Neural progenitor cell (in vitro differentiated cells): ENCODE data around the gene FFAR2. TPM values are rescaled to one million over a fixed set of nuclear protein-coding genes. Genes with fewer than 3 reads are reported as not detected.

Experiments
- DNase-seq: peaks from one replicate; pipeline ENCODE4 v3.0.0-alpha.2; 2016; ENCODE audit warnings: low spot score
- H2AFZ ChIP-seq: fragments of 200-600 bp; sonication (generic); replicated peaks from 2 replicates; pipeline ENCODE4 v1.6.1; 2016; ENCODE audit warnings: antibody characterized with exemption
- H3F3A ChIP-seq: fragments of 200-600 bp; sonication (generic); 2 replicates; pipeline ENCODE4 v1.6.1; 2016; ENCODE audit warnings: antibody characterized with exemption, low read depth
- H3K27ac ChIP-seq: fragments of 200-600 bp; sonication (generic); 2 replicates; pipeline ENCODE4 v1.5.1; 2016; ENCODE audit warnings: mild to moderate bottlenecking
- H3K27me3 ChIP-seq: fragments of 200-600 bp; sonication (generic); 2 replicates; pipeline ENCODE4 v1.6.1; 2016; ENCODE audit warnings: mild to moderate bottlenecking, moderate library complexity
- H3K36me3 ChIP-seq: fragments of 200-600 bp; sonication (generic); 2 replicates; pipeline ENCODE4 v1.5.1; 2016
- H3K4me1 ChIP-seq: fragments of 200-600 bp; sonication (generic); 2 replicates; pipeline ENCODE4 v1.6.1; 2016; ENCODE audit warnings: mixed run types
- H3K4me2 ChIP-seq: fragments of 200-600 bp; sonication (generic); 2 replicates; pipeline ENCODE4 v1.6.1; 2016
- H3K4me3 ChIP-seq: fragments of 200-600 bp; sonication (generic); 2 replicates; pipeline ENCODE4 v1.5.1; 2016
- H3K79me2 ChIP-seq: fragments of 200-600 bp; sonication (generic); 2 replicates; pipeline ENCODE4 v1.6.1; 2016; ENCODE audit warnings: low read depth
- H3K9ac ChIP-seq: fragments of 200-600 bp; sonication (generic); 2 replicates; pipeline ENCODE4 v1.6.1; 2016
- H3K9me3 ChIP-seq: fragments of 200-600 bp; sonication (generic); 2 replicates; pipeline ENCODE4 v1.5.1; 2016; ENCODE audit warnings: low read depth
- H4K20me1 ChIP-seq: fragments of 200-600 bp; sonication (generic); 2 replicates; pipeline ENCODE4 v1.6.1; 2016; ENCODE audit warnings: low read depth
- H3K27ac Mint-ChIP-seq: 3 replicates; pipeline ENCODE4 v1.8.0; 2021; ENCODE audit warnings: mixed read lengths
- H3K27me3 Mint-ChIP-seq: 2 replicates; pipeline ENCODE4 v1.8.0; 2022; ENCODE audit warnings: low read depth, mild to moderate bottlenecking, inconsistent platforms, moderate library complexity, mixed read lengths; ENCODE audit not compliant: insufficient read depth
- H3K36me3 Mint-ChIP-seq: 3 replicates; pipeline ENCODE4 v1.8.0; 2021; ENCODE audit warnings: mixed read lengths
- H3K4me1 Mint-ChIP-seq: 3 replicates; pipeline ENCODE4 v1.8.0; 2021; ENCODE audit warnings: mixed read lengths
- H3K4me3 Mint-ChIP-seq: 3 replicates; pipeline ENCODE4 v1.8.0; 2021; ENCODE audit warnings: mild to moderate bottlenecking, moderate library complexity, mixed read lengths
- H3K9me3 Mint-ChIP-seq: 3 replicates; pipeline ENCODE4 v1.8.0; 2020; ENCODE audit warnings: mixed read lengths
- EZH2 ChIP-seq: fragments of 200-600 bp; sonication (generic); IDR thresholded peaks from 2 replicates; pipeline ENCODE4 v1.6.1; 2017; ENCODE audit warnings: antibody characterized with exemption, mild to moderate bottlenecking, moderate library complexity
- EZH2phosphoT487 ChIP-seq: fragments of 200-600 bp; sonication (generic); IDR thresholded peaks from 2 replicates; pipeline ENCODE4 v1.6.1; 2017; ENCODE audit warnings: antibody characterized with exemption
- total RNA-seq: library from RNA; depleted of rRNA; stranded (reverse); fragments of >200 nt; gene quantifications from 2 replicates; pipeline ENCODE4 v1.2.3, GENCODE V29; 2015; ENCODE audit warnings: low replicate concordance
- TF ChIP-seq, protein P1 (sequence below): fragments of 200-600 bp; sonication (generic); IDR thresholded peaks from 2 replicates; pipeline ENCODE4 v1.5.1; 2017; ENCODE audit warnings: antibody characterized with exemption, mild to moderate bottlenecking

FFAR2 gene
- total RNA-seq, 1 donor from 2014 or later: not detected

DNA sequence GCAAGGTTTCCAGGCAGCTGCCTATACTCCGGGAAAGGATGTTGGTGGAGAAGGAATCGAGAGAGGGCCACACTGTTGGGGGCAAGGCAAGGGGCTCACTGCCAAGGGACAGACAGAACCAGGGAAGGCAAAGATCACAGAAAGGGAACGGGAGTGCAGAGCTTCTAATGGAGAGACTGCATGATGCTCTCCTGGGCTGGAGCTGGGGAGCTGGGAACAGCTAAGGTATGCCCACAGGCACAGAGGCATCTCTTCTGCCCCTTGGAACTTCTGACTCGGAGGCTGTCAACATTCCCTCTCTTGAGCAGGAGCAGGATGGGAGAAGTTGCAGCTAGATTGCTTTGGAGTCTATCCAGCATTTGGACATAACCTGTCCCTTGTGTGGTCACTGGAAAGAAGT, 22.4 kb upstream of the FFAR2 start:
- Histone ChIP-seq H3K36me3 (no peaks in the 10 kb centered on the region), H3K4me2 (no peak overlapping the region), H3K27ac (no peak overlapping the region), H3K9ac (no peak overlapping the region), H4K20me1 (no peaks in the 10 kb centered on the region), H3K79me2 (no peaks in the 10 kb centered on the region), H3K4me1 (no peaks in the 10 kb centered on the region), H3K9me3 (no peaks in the 10 kb centered on the region), H3K4me3 (no peak overlapping the region), H2AFZ (no peak overlapping the region), H3F3A (no peaks in the 10 kb centered on the region), H3K27me3 (no peaks in the 10 kb centered on the region)
- no peak for DNase-seq
- TF ChIP-seq EZH2 (no peak), EZH2phosphoT487 (no peak)
- TF ChIP-seq, protein P1, sequence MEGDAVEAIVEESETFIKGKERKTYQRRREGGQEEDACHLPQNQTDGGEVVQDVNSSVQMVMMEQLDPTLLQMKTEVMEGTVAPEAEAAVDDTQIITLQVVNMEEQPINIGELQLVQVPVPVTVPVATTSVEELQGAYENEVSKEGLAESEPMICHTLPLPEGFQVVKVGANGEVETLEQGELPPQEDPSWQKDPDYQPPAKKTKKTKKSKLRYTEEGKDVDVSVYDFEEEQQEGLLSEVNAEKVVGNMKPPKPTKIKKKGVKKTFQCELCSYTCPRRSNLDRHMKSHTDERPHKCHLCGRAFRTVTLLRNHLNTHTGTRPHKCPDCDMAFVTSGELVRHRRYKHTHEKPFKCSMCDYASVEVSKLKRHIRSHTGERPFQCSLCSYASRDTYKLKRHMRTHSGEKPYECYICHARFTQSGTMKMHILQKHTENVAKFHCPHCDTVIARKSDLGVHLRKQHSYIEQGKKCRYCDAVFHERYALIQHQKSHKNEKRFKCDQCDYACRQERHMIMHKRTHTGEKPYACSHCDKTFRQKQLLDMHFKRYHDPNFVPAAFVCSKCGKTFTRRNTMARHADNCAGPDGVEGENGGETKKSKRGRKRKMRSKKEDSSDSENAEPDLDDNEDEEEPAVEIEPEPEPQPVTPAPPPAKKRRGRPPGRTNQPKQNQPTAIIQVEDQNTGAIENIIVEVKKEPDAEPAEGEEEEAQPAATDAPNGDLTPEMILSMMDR: no peak
- H3K27ac Mint-ChIP-seq: no peak overlapping the region
- H3K9me3 Mint-ChIP-seq: no peaks in the 10 kb centered on the region
- peaks cover 6% of the 10 kb centered on the region for H3K27me3 Mint-ChIP-seq
- no peaks in the 10 kb centered on the region for H3K4me1 Mint-ChIP-seq
- no peak overlapping the region for H3K4me3 Mint-ChIP-seq
- H3K36me3 Mint-ChIP-seq: no peaks in the 10 kb centered on the region

DNA sequence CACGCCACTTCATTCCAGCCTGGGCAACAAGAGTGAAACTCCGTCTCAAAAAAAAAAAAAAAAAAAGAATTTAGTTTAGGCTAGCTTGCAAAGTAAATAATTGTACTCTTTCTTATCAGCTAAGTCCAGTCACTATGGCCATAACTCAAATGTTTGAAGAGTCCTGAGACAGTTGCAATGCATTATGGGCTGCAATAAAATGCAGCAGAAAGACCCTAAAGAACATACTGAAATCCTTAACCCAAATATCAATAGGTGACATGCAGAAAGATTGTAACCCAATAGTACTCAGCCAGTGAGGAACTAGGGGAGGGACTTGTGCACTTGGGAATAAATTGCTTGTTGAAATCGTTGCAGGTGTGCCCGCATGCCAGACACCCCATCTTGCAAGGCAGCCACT, 20.9 kb upstream of the FFAR2 start:
- H3K27ac Mint-ChIP-seq: no peak overlapping the region
- no peak for DNase-seq
- no peaks in the 10 kb centered on the region for H3K4me1 Mint-ChIP-seq
- Histone ChIP-seq H4K20me1 (no peaks in the 10 kb centered on the region), H3K36me3 (no peaks in the 10 kb centered on the region), H3K4me2 (no peak overlapping the region), H3K9me3 (no peaks in the 10 kb centered on the region), H3K4me3 (no peak overlapping the region), H2AFZ (no peak overlapping the region), H3F3A (no peaks in the 10 kb centered on the region), H3K27me3 (no peaks in the 10 kb centered on the region), H3K4me1 (no peaks in the 10 kb centered on the region), H3K79me2 (no peaks in the 10 kb centered on the region), H3K27ac (no peak overlapping the region), H3K9ac (no peak overlapping the region)
- peaks cover 8% of the 10 kb centered on the region for H3K27me3 Mint-ChIP-seq
- no peak for TF ChIP-seq EZH2
- no peak for TF ChIP-seq EZH2phosphoT487
- TF ChIP-seq, protein P1: no peak
- H3K36me3 Mint-ChIP-seq: no peaks in the 10 kb centered on the region
- peaks cover 8% of the 10 kb centered on the region for H3K9me3 Mint-ChIP-seq
- no peak overlapping the region for H3K4me3 Mint-ChIP-seq

DNA sequence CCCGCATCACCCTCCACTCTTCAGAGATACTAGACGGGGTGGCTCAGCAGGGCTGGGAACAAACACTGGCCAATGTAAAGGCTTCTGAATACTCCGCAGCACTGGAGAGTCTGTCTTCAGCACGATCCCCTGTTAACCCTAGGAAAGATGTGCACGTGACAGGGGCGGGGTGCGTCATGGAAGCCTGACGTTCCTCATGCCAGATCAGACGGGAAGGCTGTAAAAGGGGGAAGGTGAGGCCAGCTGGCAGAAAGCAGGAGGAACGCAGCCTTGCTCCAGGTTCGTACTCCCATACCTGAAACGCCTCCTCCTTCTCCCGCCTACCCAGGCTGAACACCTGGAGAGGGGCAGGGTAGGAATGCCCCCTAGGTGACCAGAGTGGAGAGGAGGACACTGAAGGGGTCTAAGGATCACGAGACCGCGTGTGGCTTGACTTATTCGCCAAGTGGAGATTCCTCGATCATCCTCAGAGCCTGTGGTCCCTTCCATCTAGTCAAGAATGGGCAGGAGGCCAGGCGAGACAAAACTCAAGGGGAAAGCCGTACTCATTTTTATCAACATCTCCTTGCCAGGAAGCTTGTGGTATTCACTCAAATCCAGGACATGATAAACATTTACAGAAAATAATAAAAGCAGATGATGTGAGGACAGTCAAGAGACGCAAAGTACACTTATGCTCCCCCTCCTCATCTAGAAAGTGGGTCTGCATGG, 18.2 kb upstream of the FFAR2 start:
- no peaks in the 10 kb centered on the region for H3K4me1 Mint-ChIP-seq
- peaks cover 8% of the 10 kb centered on the region for H3K27me3 Mint-ChIP-seq
- Histone ChIP-seq H3K79me2 (no peaks in the 10 kb centered on the region), H3K4me3 (no peak overlapping the region), H3F3A (no peaks in the 10 kb centered on the region), H4K20me1 (no peaks in the 10 kb centered on the region), H3K27me3 (no peaks in the 10 kb centered on the region), H3K4me2 (no peak overlapping the region), H3K27ac (no peak overlapping the region), H3K4me1 (no peaks in the 10 kb centered on the region), H3K9ac (no peak overlapping the region), H2AFZ (no peak overlapping the region), H3K9me3 (no peaks in the 10 kb centered on the region), H3K36me3 (no peaks in the 10 kb centered on the region)
- H3K9me3 Mint-ChIP-seq: peaks cover 8% of the 10 kb centered on the region
- no peaks in the 10 kb centered on the region for H3K36me3 Mint-ChIP-seq
- DNase-seq: no peak
- no peak overlapping the region for H3K4me3 Mint-ChIP-seq
- no peak overlapping the region for H3K27ac Mint-ChIP-seq
- TF ChIP-seq EZH2phosphoT487 (no peak), EZH2 (no peak)
- TF ChIP-seq, protein P1: no peak
